AG09319 (cell line): ENCODE results near the gene SCN9A.
"Not testable (repeated sequence)": the region's sequence is repeated elsewhere in the genome, so short reads cannot be mapped to it uniquely, and the experiment has no call there.

ENCODE experiments used
- DNase-seq: peaks from one replicate; pipeline ENCODE4 v3.0.0-alpha.2; 2010; ENCODE audit warnings: low read depth; ENCODE audit errors: extremely low read depth
- CTCF ChIP-seq: IDR thresholded peaks from 2 replicates; pipeline ENCODE4 v1.5.1; 2011; ENCODE audit warnings: low read depth, mild to moderate bottlenecking, inconsistent platforms, low read length, moderate library complexity

SCN9A gene

DNA sequence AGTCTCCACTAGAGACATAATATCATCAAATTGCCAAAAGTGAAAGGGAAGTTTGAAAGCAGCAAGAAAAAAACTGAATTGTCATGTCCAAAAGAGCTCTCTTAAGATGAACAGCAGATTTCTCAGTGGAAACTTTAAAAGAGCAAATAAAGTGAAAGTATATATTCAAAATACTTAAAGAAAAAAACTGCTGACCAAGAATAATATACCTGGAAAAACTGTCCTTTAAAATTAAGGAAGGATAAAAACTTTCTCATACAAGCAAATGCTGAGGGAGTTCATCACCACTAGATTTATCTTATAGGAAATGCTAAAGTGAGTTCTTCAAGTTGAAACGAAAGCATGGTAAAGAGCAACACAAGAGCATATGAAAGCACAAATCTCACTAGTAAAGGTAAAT, 164.7 kb downstream of the SCN9A start:
- TF ChIP-seq CTCF, result no peak
- DNase-seq, result no peak

GRCh38 chr2:166209944-166210343, 165.8 kb downstream of the SCN9A start:
- not testable (repeated sequence) for DNase-seq

DNA sequence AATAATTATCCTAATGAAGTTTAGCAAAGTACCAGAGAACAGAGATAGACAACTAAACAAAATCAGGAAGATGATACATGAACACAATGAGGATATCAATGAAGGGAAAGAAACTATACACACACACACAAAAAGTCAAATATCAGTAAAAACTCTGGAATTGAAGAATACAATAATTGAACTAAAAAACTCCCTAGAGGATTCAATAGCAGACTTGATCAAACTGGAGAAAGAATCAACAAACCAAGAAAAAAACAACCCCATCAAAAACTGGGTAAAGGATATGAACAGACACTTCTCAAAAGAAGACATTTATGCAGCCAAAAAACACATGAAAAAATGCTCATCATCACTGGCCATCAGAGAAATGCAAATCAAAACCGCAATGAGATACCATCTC, 166.4 kb downstream of the SCN9A start:
- DNase-seq, result not testable (repeated sequence)

DNA sequence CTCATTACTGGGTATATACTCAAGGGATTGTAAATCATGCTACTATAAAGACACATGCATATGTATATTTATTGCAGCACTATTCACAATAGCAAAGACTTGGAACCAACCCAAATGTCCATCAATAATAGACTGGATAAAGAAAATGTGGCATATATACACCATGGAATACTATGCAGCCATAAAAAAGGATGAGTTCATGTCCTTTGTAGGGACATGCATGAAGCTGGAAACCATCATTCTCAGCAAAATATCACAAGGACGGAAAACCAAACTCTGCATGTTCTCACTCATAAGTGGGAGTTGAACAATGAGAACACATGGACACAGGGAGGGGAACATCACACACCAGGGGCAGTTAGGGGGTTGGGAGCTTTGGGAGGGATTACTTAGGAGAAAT, 169.6 kb downstream of the SCN9A start:
- DNase-seq, result not testable (repeated sequence)

DNA sequence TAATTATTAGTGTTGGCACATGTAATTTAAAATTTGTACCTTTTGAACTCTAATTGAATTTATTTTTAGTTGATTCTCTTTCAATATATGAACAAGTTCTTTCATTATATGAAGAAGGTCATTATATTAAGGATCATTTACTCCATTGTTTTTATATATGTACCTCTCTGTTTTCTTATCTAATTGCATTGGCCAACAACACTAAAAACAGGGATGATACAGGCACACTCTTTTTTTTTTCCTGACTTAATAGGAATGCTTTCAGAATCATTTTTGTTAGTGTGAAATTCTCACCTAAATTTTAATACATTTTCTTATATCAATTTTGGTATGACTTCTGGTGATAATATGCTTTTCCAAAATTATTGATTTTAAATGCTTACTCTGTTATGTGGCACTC, 173.0 kb downstream of the SCN9A start:
- TF ChIP-seq CTCF, result no peak
- DNase-seq, result no peak

DNA sequence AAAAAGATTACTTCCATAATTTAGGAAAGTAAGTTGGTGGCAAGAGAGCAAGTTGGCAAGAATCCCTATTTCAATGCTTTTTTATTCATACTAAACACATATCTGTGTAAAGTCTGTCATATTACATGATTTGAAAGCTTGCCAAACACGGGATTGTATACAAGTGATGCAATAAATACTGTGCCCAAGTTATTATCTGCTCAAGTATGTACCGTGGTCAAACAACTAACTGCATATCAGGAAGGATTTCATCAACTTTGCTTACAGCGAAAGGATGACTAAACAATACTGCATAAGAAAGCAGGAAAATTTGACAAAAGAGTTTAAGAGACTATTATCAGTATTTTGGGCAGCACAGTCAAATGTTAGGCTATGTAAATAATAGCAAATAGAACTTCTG, 178.3 kb downstream of the SCN9A start:
- no peak for DNase-seq
- no peak for TF ChIP-seq CTCF

DNA sequence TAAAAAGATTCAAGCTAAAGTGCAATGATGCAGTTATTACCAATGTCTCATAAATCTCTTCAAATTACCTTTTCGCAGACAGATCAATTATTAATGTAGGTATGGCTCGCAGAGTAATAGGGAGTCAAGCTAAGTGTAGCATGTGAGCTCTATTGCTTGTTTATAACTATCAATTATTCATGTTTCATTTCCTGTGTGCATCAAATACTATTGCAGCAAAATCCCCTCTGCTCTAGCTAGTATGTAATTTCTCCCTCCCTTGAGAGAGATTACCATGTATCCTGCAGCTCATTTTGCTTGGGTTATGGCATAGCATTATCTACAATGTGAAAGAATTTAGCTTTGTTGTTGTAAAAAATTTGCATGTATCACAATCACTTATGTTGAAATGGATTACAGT, 182.3 kb downstream of the SCN9A start:
- TF ChIP-seq CTCF, result no peak
- no peak for DNase-seq

- no peak for DNase-seq
- no peak for TF ChIP-seq CTCF
These were observed 187.7 kb downstream of the SCN9A start for GRCh38 chr2:166188084-166188483.

GRCh38 chr2:166184789-166185188, 191.0 kb downstream of the SCN9A start:
- no peak for TF ChIP-seq CTCF
- DNase-seq, result no peak
